Esophagus squamous epithelium (tissue), 5 donors: ENCODE measurements around the gene GRIN1. TPM values are rescaled to one million over a fixed set of nuclear protein-coding genes. Genes with fewer than 3 reads are reported as not detected.

Source experiments
- DNase-seq: peaks from one replicate; lab custom pipeline; 2025; lab: John Stamatoyannopoulos, UW
- H3K27ac ChIP-seq, 4 donors: fragments of 200-600 bp; sonication (generic); one replicate each; pipeline ENCODE4 v1.5.1; 2016 to 2019; ENCODE audit warnings: mild to moderate bottlenecking in 1 of 4
- H3K27me3 ChIP-seq, 4 donors: fragments of 200-600 bp; sonication (generic); 1 replicate in 3 of 4; 2 replicates in 1 of 4; pipeline versions ENCODE4 v1.5.1 to v1.6.0; 2017 to 2021; ENCODE audit warnings: antibody characterized with exemption in 1 of 4
- H3K36me3 ChIP-seq, 3 donors: fragments of 200-600 bp; sonication (generic); one replicate each; pipeline ENCODE4 v1.5.1; 2016 to 2019
- H3K4me1 ChIP-seq, 3 donors: fragments of 200-600 bp; sonication (generic); one replicate each; pipeline ENCODE4 v1.5.1; 2017 to 2019
- H3K4me3 ChIP-seq, 4 donors: fragments of 200-600 bp; sonication (generic); 1 replicate in 3 of 4; 2 replicates in 1 of 4; pipeline ENCODE4 v1.5.1; 2016 to 2019; ENCODE audit warnings: mild to moderate bottlenecking in 2 of 4, moderate library complexity in 1 of 4
- H3K9me3 ChIP-seq, 3 donors: fragments of 200-600 bp; sonication (generic); one replicate each; pipeline ENCODE4 v1.5.1; 2016 to 2019
- CTCF ChIP-seq, 6 experiments: fragments of 450-650 bp in 4 of 6; fragments of 200-600 bp in 2 of 6; sonication (generic) in 2 of 6; IDR thresholded peaks; one replicate each; pipeline ENCODE4 v1.5.1; 2016 to 2019; ENCODE audit warnings: antibody characterized with exemption in 6 of 6, mild to moderate bottlenecking in 4 of 6, moderate library complexity in 4 of 6
- POLR2A ChIP-seq, 4 donors: fragments of 450-650 bp; IDR thresholded peaks; one replicate each; pipeline ENCODE4 v1.6.1; 2017; ENCODE audit warnings: antibody characterized with exemption in 4 of 4, mild to moderate bottlenecking in 4 of 4, moderate library complexity in 3 of 4
- WGBS, 2 donors: methylation state at CpG; one replicate each; pipeline ENCODE4 v1.1.5; 2018; 5-methylcytosine and 5-hydroxymethylcytosine counted together
- intact Hi-C: fragments of 100-400 bp; cut with DNase I; formaldehyde crosslinking; loops from one replicate; pipeline ENCODE4 v1.15.0; 2022
- total RNA-seq, 4 donors: library from RNA; depleted of rRNA; stranded (reverse); fragments of >200 nt; gene quantifications; one replicate each; pipeline ENCODE4 v1.1.0, GENCODE V29; 2016
- donor health status: DM: yes; HTN: yes; CAD: no.

Gene GRIN1
- total RNA-seq, 4 donors from 2014 or later = 0.38 TPM; not detected in 3

GRCh38 chr9:137097761-137098462 lies 41.0 kb upstream of the GRIN1 start:
- intact Hi-C loops = no loop called here
- DNase-seq = no peak
- no peaks in the 10 kb centered on the region for H3K9me3 ChIP-seq
- 88 to 100% methylated on average over 2 to 13 of the region's 20 CpGs for WGBS, 2 donors
- peaks cover 19 to 100% (median 53%) of the 10 kb centered on the region in 3 donors for H3K36me3 ChIP-seq
- no peaks in the 10 kb centered on the region for H3K4me1 ChIP-seq
- H3K27ac ChIP-seq = no peak overlapping the region
- no peaks in the 10 kb centered on the region for H3K27me3 ChIP-seq
- no peak for TF ChIP-seq CTCF (IDR thresholded peaks at IDR 0.05)
- TF ChIP-seq POLR2A (IDR thresholded peaks at IDR 0.05) = no peak
- no peak overlapping the region for H3K4me3 ChIP-seq

- TF ChIP-seq CTCF (IDR thresholded peaks at IDR 0.05) (no peak), POLR2A (IDR thresholded peaks at IDR 0.05) (no peak)
- intact Hi-C loops = no loop called here
- H3K27ac ChIP-seq = no peak overlapping the region
- H3K4me3 ChIP-seq = no peak overlapping the region
- 92 to 94% methylated on average over 10 to 11 of the region's 14 CpGs for WGBS, 2 donors
- peaks cover 28 to 100% (median 64%) of the 10 kb centered on the region in 3 donors for H3K36me3 ChIP-seq
- DNase-seq = no peak
- H3K4me1 ChIP-seq = no peaks in the 10 kb centered on the region
- no peaks in the 10 kb centered on the region for H3K27me3 ChIP-seq
- H3K9me3 ChIP-seq = no peaks in the 10 kb centered on the region
Observed at GRCh38 chr9:137099231-137099630, 39.7 kb upstream of the GRIN1 start.

- H3K4me3 ChIP-seq = no peak overlapping the region
- H3K9me3 ChIP-seq = no peaks in the 10 kb centered on the region
- no peak for TF ChIP-seq POLR2A (IDR thresholded peaks at IDR 0.05)
- TF ChIP-seq CTCF (IDR thresholded peaks at IDR 0.05) = no peak
- no peak overlapping the region for H3K27ac ChIP-seq
- no peak for DNase-seq
- peaks cover 53 to 100% (median 56%) of the 10 kb centered on the region in 3 donors for H3K36me3 ChIP-seq
- 86 to 90% methylated on average over 26 to 29 of the region's 37 CpGs for WGBS, 2 donors
- H3K4me1 ChIP-seq = peaks cover 0 to 4% (median 0%) of the 10 kb centered on the region in 3 donors
- H3K27me3 ChIP-seq = no peaks in the 10 kb centered on the region
- intact Hi-C loops = no loop called here
Observed at GRCh38 chr9:137103206-137103999, 35.6 kb upstream of the GRIN1 start.

GRCh38 chr9:137105814-137106661 lies 32.9 kb upstream of the GRIN1 start:
- intact Hi-C loops = no loop called here
- no peak for DNase-seq
- Histone ChIP-seq H3K4me1 (peaks cover 0 to 4% (median 0%) of the 10 kb centered on the region in 3 donors), H3K4me3 (no peak overlapping the region), H3K36me3 (peaks cover 50 to 100% (median 51%) of the 10 kb centered on the region in 3 donors), H3K27me3 (no peaks in the 10 kb centered on the region), H3K9me3 (no peaks in the 10 kb centered on the region), H3K27ac (no peak overlapping the region)
- WGBS, 2 donors = 85% methylated on average over 4 of the region's 31 CpGs; no CpG with 5 or more reads in 1 of the 2 donors
- TF ChIP-seq CTCF (IDR thresholded peaks at IDR 0.05) = no peak
- no peak for TF ChIP-seq POLR2A (IDR thresholded peaks at IDR 0.05)
